Karpas-422 (cell line): ENCODE results near the gene CENPC. TPM values are rescaled to one million over a fixed set of nuclear protein-coding genes. Genes with fewer than 3 reads are reported as not detected.
"Not testable (repeated sequence)": the region's sequence is repeated elsewhere in the genome, so short reads cannot be mapped to it uniquely, and the experiment has no call there.

Source experiments
- DNase-seq: peaks from one replicate; pipeline ENCODE4 v3.0.0-alpha.2; 2015
- H2AFZ ChIP-seq: fragments of 200-600 bp; sonication (generic); 2 replicates; pipeline ENCODE4 v1.6.1; 2014; ENCODE audit warnings: antibody characterized with exemption, low read length, mixed read lengths
- H3K27ac ChIP-seq: fragments of 200-600 bp; sonication (generic); 2 replicates; pipeline ENCODE4 v1.5.1; 2014; ENCODE audit warnings: mild to moderate bottlenecking, low read length, moderate library complexity
- H3K27me3 ChIP-seq: fragments of 200-600 bp; sonication (generic); 2 replicates; pipeline ENCODE4 v1.6.1; 2014; ENCODE audit warnings: low read length, mixed read lengths
- H3K36me3 ChIP-seq: fragments of 200-600 bp; sonication (generic); 2 replicates; pipeline ENCODE4 v1.6.1; 2014; ENCODE audit warnings: low read length, mixed read lengths; ENCODE audit not compliant: insufficient read depth
- H3K4me1 ChIP-seq: fragments of 200-600 bp; sonication (generic); 2 replicates; pipeline ENCODE4 v1.6.1; 2014; ENCODE audit warnings: mild to moderate bottlenecking, low read length, mixed read lengths
- H3K4me2 ChIP-seq: fragments of 200-600 bp; sonication (generic); 2 replicates; pipeline ENCODE4 v1.6.1; 2014; ENCODE audit warnings: low read length, low read depth, mild to moderate bottlenecking; ENCODE audit not compliant: poor library complexity, severe bottlenecking
- H3K4me3 ChIP-seq: fragments of 200-600 bp; sonication (generic); 2 replicates; pipeline ENCODE4 v1.5.1; 2014; ENCODE audit warnings: mild to moderate bottlenecking, antibody characterized with exemption, low read length, mixed read lengths
- H3K79me2 ChIP-seq: fragments of 200-600 bp; sonication (generic); 2 replicates; pipeline ENCODE4 v1.6.1; 2014; ENCODE audit warnings: mild to moderate bottlenecking, low read length, mixed read lengths
- H3K9ac ChIP-seq: fragments of 200-600 bp; sonication (generic); 2 replicates; pipeline ENCODE4 v1.6.0; 2014; ENCODE audit warnings: low read length
- H3K9me2 ChIP-seq: fragments of 200-600 bp; sonication (generic), shearing (Covaris generic); replicated peaks from 2 replicates; pipeline ENCODE4 v1.6.0; 2014; ENCODE audit warnings: mild to moderate bottlenecking, low read length, moderate library complexity; ENCODE audit not compliant: insufficient read depth
- H3K9me3 ChIP-seq: fragments of 300-700, 200-600 bp; sonication (generic); 2 replicates; pipeline ENCODE4 v1.6.1; 2014; ENCODE audit warnings: low read length, mixed read lengths
- H4K20me1 ChIP-seq: fragments of 200-600 bp; sonication (generic); 2 replicates; pipeline ENCODE4 v1.6.1; 2014; ENCODE audit warnings: mild to moderate bottlenecking, antibody characterized with exemption, low read length, low read depth; ENCODE audit not compliant: insufficient read depth
- total RNA-seq: library from RNA; depleted of rRNA; stranded (reverse); fragments of >200 nt; shearing (Covaris generic); gene quantifications from 2 replicates; pipeline ENCODE4 v1.2.3, GENCODE V29; 2014; ENCODE audit warnings: low replicate concordance

Gene CENPC
- total RNA-seq, 1 experiment from 2014 or later, result 44.5 TPM

DNA sequence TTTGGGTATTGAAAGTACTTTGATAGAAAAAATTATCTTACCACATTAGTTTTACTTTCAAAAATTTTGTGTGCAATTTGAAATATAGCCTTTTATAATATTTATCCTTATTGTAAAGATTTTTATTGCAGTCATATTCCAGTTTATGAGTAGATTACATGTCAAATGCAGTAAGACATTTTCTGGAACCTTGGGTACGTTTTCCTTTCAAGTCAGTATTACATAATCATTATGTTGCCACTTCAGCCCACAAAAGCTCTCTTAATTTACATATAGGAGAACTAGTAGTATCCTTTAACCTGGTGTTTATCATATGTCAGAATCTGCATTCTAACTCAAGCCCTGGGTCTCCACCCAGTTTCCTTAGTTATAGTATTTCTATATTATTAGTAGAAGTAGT is 98.5 kb downstream of the CENPC start:
- Histone ChIP-seq H3K9me3 (no peaks in the 10 kb centered on the region), H3K27ac (no peak overlapping the region), H3K36me3 (peaks cover 34% of the 10 kb centered on the region), H3K79me2 (peaks cover 8% of the 10 kb centered on the region; the same call in 1 of the 2 replicates), H4K20me1 (no peaks in the 10 kb centered on the region), H3K27me3 (no peaks in the 10 kb centered on the region), H3K4me3 (no peak overlapping the region), H3K9ac (no peak overlapping the region), H3K4me1 (no peaks in the 10 kb centered on the region), H3K4me2 (no peak overlapping the region), H3K9me2 (no peaks in the 10 kb centered on the region), H2AFZ (no peak overlapping the region)
- DNase-seq, result no peak

DNA sequence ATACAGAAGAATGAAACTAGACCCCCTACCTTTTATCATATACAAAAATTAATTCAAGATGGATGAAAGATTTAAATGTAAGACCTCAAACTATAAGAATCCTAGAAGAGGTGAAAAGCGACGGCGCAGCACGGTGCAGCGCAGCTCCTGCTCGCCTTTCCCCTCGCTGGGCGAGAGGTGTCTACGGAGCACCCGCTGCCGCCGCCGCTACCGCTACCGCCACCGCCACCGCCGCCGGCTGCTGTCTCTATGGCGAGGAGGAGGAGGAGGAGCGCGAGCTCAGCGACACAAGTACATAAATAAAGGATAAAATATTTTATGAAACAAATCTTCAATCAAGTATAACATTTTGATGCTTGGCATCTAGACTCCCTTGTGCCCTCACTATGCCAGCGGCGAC is 99.4 kb downstream of the CENPC start:
- not testable (repeated sequence) for H3K27ac ChIP-seq, H4K20me1 ChIP-seq, H3K4me1 ChIP-seq, H3K79me2 ChIP-seq, H3K4me2 ChIP-seq, H2AFZ ChIP-seq, H3K4me3 ChIP-seq, DNase-seq, H3K9me2 ChIP-seq, H3K9me3 ChIP-seq, H3K27me3 ChIP-seq, H3K9ac ChIP-seq
- H3K36me3 ChIP-seq, result peaks cover 32% of the 10 kb centered on the region

DNA sequence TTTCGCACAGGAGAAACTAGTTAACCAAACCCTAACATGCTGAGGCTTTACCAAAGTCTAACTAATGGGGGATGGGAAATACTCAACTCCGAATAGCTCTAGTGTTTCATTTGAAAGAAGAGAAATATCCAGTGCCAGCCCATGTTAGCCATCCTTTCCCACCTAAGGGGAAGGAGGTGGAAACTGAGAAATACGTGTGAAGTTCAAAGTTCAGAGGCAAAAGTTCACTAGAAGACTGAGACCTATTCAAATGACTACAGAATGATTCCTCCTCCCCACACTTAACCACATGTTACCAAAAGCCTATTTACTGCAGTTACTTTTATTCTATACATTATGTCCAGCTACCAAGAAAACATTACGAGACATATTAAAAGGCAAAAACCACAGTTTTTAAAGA is 106.3 kb downstream of the CENPC start:
- no peaks in the 10 kb centered on the region for H3K27me3 ChIP-seq
- H3K9ac ChIP-seq, result no peak overlapping the region
- H3K36me3 ChIP-seq, result peaks cover 18% of the 10 kb centered on the region; the same call in 1 of the 2 replicates
- H3K4me3 ChIP-seq, result no peak overlapping the region
- no peaks in the 10 kb centered on the region for H3K9me3 ChIP-seq
- no peak overlapping the region for H2AFZ ChIP-seq
- H3K27ac ChIP-seq, result no peak overlapping the region
- H3K4me2 ChIP-seq, result no peak overlapping the region
- H3K4me1 ChIP-seq, result peaks cover 2% of the 10 kb centered on the region; the same call in 1 of the 2 replicates
- no peak for DNase-seq
- no peaks in the 10 kb centered on the region for H3K9me2 ChIP-seq
- H3K79me2 ChIP-seq, result no peaks in the 10 kb centered on the region
- H4K20me1 ChIP-seq, result no peaks in the 10 kb centered on the region

DNA sequence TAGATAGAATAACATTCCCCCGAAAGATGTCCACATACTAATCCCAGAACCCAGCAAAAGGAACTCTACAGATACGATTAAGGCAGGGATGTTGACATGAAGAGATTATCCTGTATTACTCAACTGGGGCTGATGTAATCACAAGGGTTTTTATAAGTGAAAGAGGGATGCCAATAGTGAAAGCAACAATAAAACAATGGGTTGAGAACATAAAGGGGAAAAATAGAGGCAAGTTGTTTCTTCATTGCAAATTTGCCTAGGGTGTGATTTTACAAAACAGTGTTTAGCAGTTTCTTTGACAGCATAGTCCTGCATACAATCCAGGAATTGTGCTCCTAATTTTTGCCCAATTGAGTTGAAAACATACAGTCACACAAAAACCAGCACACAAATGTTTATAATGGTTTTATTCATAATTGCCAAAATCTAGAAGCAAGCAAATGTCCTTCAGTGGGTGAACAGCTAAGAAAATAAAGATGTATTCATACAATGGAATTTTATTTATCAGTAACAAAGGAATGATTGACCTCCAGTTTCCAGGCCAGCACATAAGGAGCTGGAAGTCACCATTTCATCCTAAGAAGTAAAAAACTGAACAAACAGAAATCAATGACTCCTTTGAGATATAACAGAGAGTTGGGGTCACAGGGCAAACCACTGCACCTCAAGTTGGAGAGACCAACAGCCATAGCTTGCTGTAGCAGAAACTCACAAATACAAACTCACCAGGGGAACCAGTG is 107.2 kb downstream of the CENPC start:
- peaks cover 2% of the 10 kb centered on the region; the same call in 1 of the 2 replicates for H3K4me1 ChIP-seq
- no peaks in the 10 kb centered on the region for H3K9me2 ChIP-seq
- H3K36me3 ChIP-seq, result peaks cover 18% of the 10 kb centered on the region; the same call in 1 of the 2 replicates
- H3K27me3 ChIP-seq, result no peaks in the 10 kb centered on the region
- no peak overlapping the region for H3K9ac ChIP-seq
- no peak for DNase-seq
- H3K9me3 ChIP-seq, result no peaks in the 10 kb centered on the region
- H3K4me3 ChIP-seq, result no peak overlapping the region
- H3K4me2 ChIP-seq, result no peak overlapping the region
- H3K79me2 ChIP-seq, result no peaks in the 10 kb centered on the region
- H2AFZ ChIP-seq, result no peak overlapping the region
- no peak overlapping the region for H3K27ac ChIP-seq
- H4K20me1 ChIP-seq, result no peaks in the 10 kb centered on the region

- H3K9me3 ChIP-seq, result no peaks in the 10 kb centered on the region
- H3K4me2 ChIP-seq, result no peak overlapping the region
- H3K4me1 ChIP-seq, result peaks cover 2% of the 10 kb centered on the region; the same call in 1 of the 2 replicates
- H3K27me3 ChIP-seq, result no peaks in the 10 kb centered on the region
- no peak overlapping the region for H3K9ac ChIP-seq
- no peak overlapping the region for H2AFZ ChIP-seq
- no peak for DNase-seq
- no peak overlapping the region for H3K4me3 ChIP-seq
- no peaks in the 10 kb centered on the region for H4K20me1 ChIP-seq
- no peaks in the 10 kb centered on the region for H3K79me2 ChIP-seq
- no peaks in the 10 kb centered on the region for H3K9me2 ChIP-seq
- H3K36me3 ChIP-seq, result peaks cover 13% of the 10 kb centered on the region; the same call in 1 of the 2 replicates
- H3K27ac ChIP-seq, result no peak overlapping the region
Measured at GRCh38 chr4:67436742-67437141, 108.6 kb downstream of the CENPC start.

DNA sequence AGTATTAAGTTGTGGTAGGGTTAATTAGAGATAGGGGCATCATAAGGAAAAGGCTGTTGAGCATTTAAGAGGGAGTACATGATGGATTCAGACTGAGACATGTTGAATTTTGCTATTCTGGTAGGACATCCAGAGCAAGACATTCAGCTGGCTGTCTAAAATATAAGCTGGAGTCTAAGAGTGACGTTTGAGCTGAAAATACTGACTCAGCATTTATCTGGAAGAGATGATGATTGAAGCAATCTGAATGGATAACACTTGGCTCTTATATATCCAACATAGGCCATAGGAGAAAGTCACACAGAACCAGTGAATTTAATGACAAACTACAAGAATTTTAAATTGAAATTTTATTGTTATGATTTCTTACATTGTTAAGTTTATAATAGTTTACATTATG is 114.3 kb downstream of the CENPC start:
- no peaks in the 10 kb centered on the region for H3K4me1 ChIP-seq
- no peaks in the 10 kb centered on the region for H3K27me3 ChIP-seq
- peaks cover 3% of the 10 kb centered on the region; the same call in 1 of the 2 replicates for H3K36me3 ChIP-seq
- no peaks in the 10 kb centered on the region for H3K79me2 ChIP-seq
- no peak overlapping the region for H3K9ac ChIP-seq
- no peak overlapping the region for H3K27ac ChIP-seq
- no peak for DNase-seq
- no peaks in the 10 kb centered on the region for H3K9me3 ChIP-seq
- H3K9me2 ChIP-seq, result no peaks in the 10 kb centered on the region
- H3K4me3 ChIP-seq, result no peak overlapping the region
- H2AFZ ChIP-seq, result no peak overlapping the region
- no peak overlapping the region for H3K4me2 ChIP-seq
- H4K20me1 ChIP-seq, result no peaks in the 10 kb centered on the region

DNA sequence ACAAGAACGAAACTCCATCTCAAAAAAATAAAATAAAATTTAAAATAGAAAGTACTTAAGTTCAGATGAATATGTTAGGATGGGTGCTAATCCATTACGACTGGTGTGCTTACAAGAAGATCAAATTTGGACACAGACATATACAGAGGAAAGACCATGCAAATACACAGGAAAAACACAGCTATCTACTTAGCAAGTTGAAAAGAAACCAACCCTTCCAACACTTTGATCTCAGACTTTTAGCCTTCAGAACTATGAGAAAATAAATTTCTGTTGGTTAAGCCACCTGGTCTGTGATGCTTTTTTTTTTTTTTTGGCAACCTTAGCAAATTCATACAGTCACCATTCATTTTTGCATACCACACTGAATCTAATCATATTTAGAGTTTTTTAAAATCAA is 116.5 kb downstream of the CENPC start:
- no peaks in the 10 kb centered on the region for H3K9me2 ChIP-seq
- no peaks in the 10 kb centered on the region for H3K79me2 ChIP-seq
- no peak overlapping the region for H3K27ac ChIP-seq
- H3K27me3 ChIP-seq, result no peaks in the 10 kb centered on the region
- H2AFZ ChIP-seq, result no peak overlapping the region
- H3K9ac ChIP-seq, result no peak overlapping the region
- H4K20me1 ChIP-seq, result no peaks in the 10 kb centered on the region
- no peaks in the 10 kb centered on the region for H3K9me3 ChIP-seq
- no peak for DNase-seq
- no peak overlapping the region for H3K4me3 ChIP-seq
- H3K4me1 ChIP-seq, result no peaks in the 10 kb centered on the region
- H3K36me3 ChIP-seq, result peaks cover 3% of the 10 kb centered on the region; the same call in 1 of the 2 replicates
- no peak overlapping the region for H3K4me2 ChIP-seq
